Measurements from ENCODE around the gene CCN2.

Gene CCN2

GRCh38 chr6:131920656-131921055 is 30.5 kb downstream of the CCN2 start:
- H3K4me1 ChIP-seq (ENCODE audit: control insufficient read depth, insufficient read depth, low read depth, low read length) = peaks cover 3% of the 10 kb centered on the region
- H3K79me1 ChIP-seq (replicated peaks; ENCODE audit: low read length, poor library complexity, severe bottlenecking) = no peaks in the 10 kb centered on the region
- no peak overlapping the region for H2AK5ac ChIP-seq (ENCODE audit: low read length, severe bottlenecking)
- H3K27ac ChIP-seq (ENCODE audit: low read length, poor library complexity, severe bottlenecking) = no peak overlapping the region
- no peak overlapping the region for H2BK5ac ChIP-seq (ENCODE audit: low read depth, low read length, poor library complexity, severe bottlenecking)
- H4K8ac ChIP-seq (ENCODE audit: low read length) = no peak overlapping the region
- no peak overlapping the region for H3K4me3 ChIP-seq (ENCODE audit: insufficient read depth in 1 of 2, low read depth in 1 of 2, low read length in 2 of 2)
- no peak overlapping the region for H3K4me2 ChIP-seq (ENCODE audit: low read length, poor library complexity, severe bottlenecking)
- H3K9ac ChIP-seq (ENCODE audit: low read length) = no peak overlapping the region
- H2AFZ ChIP-seq (ENCODE audit: low read depth, low read length) = no peak overlapping the region
- H3K14ac ChIP-seq (ENCODE audit: low read length in 2 of 2) = no peak overlapping the region
- no peaks in the 10 kb centered on the region for H3K27me3 ChIP-seq (ENCODE audit: control insufficient read depth in 1 of 2, insufficient read depth in 1 of 2, low read length in 2 of 2)
- no peaks in the 10 kb centered on the region for H3K36me3 ChIP-seq (ENCODE audit: control insufficient read depth in 1 of 2, insufficient read depth in 2 of 2, low read depth in 1 of 2, low read length in 2 of 2)
- no peak overlapping the region for H3K18ac ChIP-seq (ENCODE audit: low read depth in 1 of 2, low read length in 2 of 2)
- no peak overlapping the region for H3K23ac ChIP-seq (ENCODE audit: low read length in 2 of 2)
- no peak overlapping the region for H2BK12ac ChIP-seq (ENCODE audit: low read length in 2 of 2)
- H2BK120ac ChIP-seq (ENCODE audit: low read depth, low read length) = no peak overlapping the region
- WGBS = 67% methylated on average over 1 of the region's 3 CpGs
- H2BK15ac ChIP-seq (ENCODE audit: low read depth, poor library complexity, severe bottlenecking) = no peak overlapping the region
- H3K4ac ChIP-seq (ENCODE audit: low read depth in 1 of 2, low read length in 2 of 2) = no peak overlapping the region
- no peak for DNase-seq
- H3K9me3 ChIP-seq (ENCODE audit: control insufficient read depth, low read length) = peaks cover 11% of the 10 kb centered on the region
- no peak overlapping the region for H4K91ac ChIP-seq (ENCODE audit: low read length)

- Histone ChIP-seq H2BK12ac (ENCODE audit: low read length in 2 of 2) (peak overlapping the region in 1 of 2 experiments; percentile 18), H3K79me1 (replicated peaks; ENCODE audit: low read length, poor library complexity, severe bottlenecking) (no peaks in the 10 kb centered on the region), H2AK5ac (ENCODE audit: low read length, severe bottlenecking) (no peak overlapping the region), H3K27ac (ENCODE audit: low read length, poor library complexity, severe bottlenecking) (no peak overlapping the region), H3K27me3 (ENCODE audit: control insufficient read depth in 1 of 2, insufficient read depth in 1 of 2, low read length in 2 of 2) (no peaks in the 10 kb centered on the region), H2AFZ (ENCODE audit: low read depth, low read length) (no peak overlapping the region), H3K4me3 (ENCODE audit: insufficient read depth in 1 of 2, low read depth in 1 of 2, low read length in 2 of 2) (no peak overlapping the region), H3K14ac (ENCODE audit: low read length in 2 of 2) (peak overlapping the region in 1 of 2 experiments; percentile 96), H3K4me1 (ENCODE audit: control insufficient read depth, insufficient read depth, low read depth, low read length) (peaks cover 3% of the 10 kb centered on the region), H3K9me3 (ENCODE audit: control insufficient read depth, low read length) (peaks cover 11% of the 10 kb centered on the region), H2BK5ac (ENCODE audit: low read depth, low read length, poor library complexity, severe bottlenecking) (no peak overlapping the region), H3K9ac (ENCODE audit: low read length) (no peak overlapping the region), H4K8ac (ENCODE audit: low read length) (no peak overlapping the region), H3K23ac (ENCODE audit: low read length in 2 of 2) (no peak overlapping the region), H3K4ac (ENCODE audit: low read depth in 1 of 2, low read length in 2 of 2) (no peak overlapping the region), H4K91ac (ENCODE audit: low read length) (peak overlapping the region; percentile 29), H3K36me3 (ENCODE audit: control insufficient read depth in 1 of 2, insufficient read depth in 2 of 2, low read depth in 1 of 2, low read length in 2 of 2) (no peaks in the 10 kb centered on the region), H3K18ac (ENCODE audit: low read depth in 1 of 2, low read length in 2 of 2) (peak overlapping the region in 1 of 2 experiments; percentile 29), H2BK120ac (ENCODE audit: low read depth, low read length) (no peak overlapping the region), H2BK15ac (ENCODE audit: low read depth, poor library complexity, severe bottlenecking) (no peak overlapping the region), H3K4me2 (ENCODE audit: low read length, poor library complexity, severe bottlenecking) (no peak overlapping the region)
- 89% methylated on average over 8 of the region's 9 CpGs for WGBS
- DNase-seq = no peak
These were observed 32.4 kb downstream of the CCN2 start for GRCh38 chr6:131918650-131919355.

- Histone ChIP-seq H2BK5ac (ENCODE audit: low read depth, low read length, poor library complexity, severe bottlenecking) (no peak overlapping the region), H3K4me2 (ENCODE audit: low read length, poor library complexity, severe bottlenecking) (no peak overlapping the region), H4K8ac (ENCODE audit: low read length) (no peak overlapping the region), H3K36me3 (ENCODE audit: control insufficient read depth in 1 of 2, insufficient read depth in 2 of 2, low read depth in 1 of 2, low read length in 2 of 2) (no peaks in the 10 kb centered on the region), H3K4ac (ENCODE audit: low read depth in 1 of 2, low read length in 2 of 2) (no peak overlapping the region), H3K23ac (ENCODE audit: low read length in 2 of 2) (no peak overlapping the region), H2AFZ (ENCODE audit: low read depth, low read length) (no peak overlapping the region), H3K4me1 (ENCODE audit: control insufficient read depth, insufficient read depth, low read depth, low read length) (peaks cover 3% of the 10 kb centered on the region), H3K18ac (ENCODE audit: low read depth in 1 of 2, low read length in 2 of 2) (no peak overlapping the region), H3K14ac (ENCODE audit: low read length in 2 of 2) (no peak overlapping the region), H2BK15ac (ENCODE audit: low read depth, poor library complexity, severe bottlenecking) (no peak overlapping the region), H3K79me1 (replicated peaks; ENCODE audit: low read length, poor library complexity, severe bottlenecking) (no peaks in the 10 kb centered on the region), H2BK120ac (ENCODE audit: low read depth, low read length) (no peak overlapping the region), H3K9me3 (ENCODE audit: control insufficient read depth, low read length) (peaks cover 6% of the 10 kb centered on the region), H4K91ac (ENCODE audit: low read length) (no peak overlapping the region), H3K27me3 (ENCODE audit: control insufficient read depth in 1 of 2, insufficient read depth in 1 of 2, low read length in 2 of 2) (no peaks in the 10 kb centered on the region), H3K27ac (ENCODE audit: low read length, poor library complexity, severe bottlenecking) (no peak overlapping the region), H2BK12ac (ENCODE audit: low read length in 2 of 2) (no peak overlapping the region), H3K4me3 (ENCODE audit: insufficient read depth in 1 of 2, low read depth in 1 of 2, low read length in 2 of 2) (no peak overlapping the region), H3K9ac (ENCODE audit: low read length) (no peak overlapping the region), H2AK5ac (ENCODE audit: low read length, severe bottlenecking) (no peak overlapping the region)
- DNase-seq = no peak
- WGBS = 83% methylated on average over 6 of the region's 6 CpGs
These were observed 33.2 kb downstream of the CCN2 start for GRCh38 chr6:131917763-131918649.

DNA sequence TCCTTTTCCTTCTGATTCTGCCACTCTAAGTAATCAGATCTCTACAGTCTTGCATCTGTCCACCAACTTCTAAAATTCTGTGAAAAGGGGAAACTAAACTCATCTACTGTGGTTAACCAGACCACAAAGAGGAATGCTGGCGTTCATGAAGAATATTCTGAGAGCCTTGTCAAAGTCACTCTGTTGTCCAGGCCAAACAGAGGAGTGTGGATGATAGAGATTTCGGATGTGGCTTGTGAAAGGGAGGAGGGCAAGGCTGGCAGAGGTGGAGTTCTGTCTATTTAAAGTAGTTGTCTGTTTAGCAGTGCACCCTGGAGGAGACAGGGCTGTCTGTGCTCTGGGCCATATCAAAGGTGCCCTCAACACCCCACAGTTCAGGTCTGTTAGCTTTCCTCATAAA is 33.9 kb downstream of the CCN2 start:
- H2BK12ac ChIP-seq (ENCODE audit: low read length in 2 of 2) = no peak overlapping the region
- H3K4me1 ChIP-seq (ENCODE audit: control insufficient read depth, insufficient read depth, low read depth, low read length) = peaks cover 3% of the 10 kb centered on the region
- H3K4ac ChIP-seq (ENCODE audit: low read depth in 1 of 2, low read length in 2 of 2) = no peak overlapping the region
- no peak overlapping the region for H3K9ac ChIP-seq (ENCODE audit: low read length)
- H3K18ac ChIP-seq (ENCODE audit: low read depth in 1 of 2, low read length in 2 of 2) = no peak overlapping the region
- H2BK5ac ChIP-seq (ENCODE audit: low read depth, low read length, poor library complexity, severe bottlenecking) = no peak overlapping the region
- no peak overlapping the region for H4K91ac ChIP-seq (ENCODE audit: low read length)
- no peak overlapping the region for H4K8ac ChIP-seq (ENCODE audit: low read length)
- no peak overlapping the region for H2BK120ac ChIP-seq (ENCODE audit: low read depth, low read length)
- peaks cover 4% of the 10 kb centered on the region for H3K9me3 ChIP-seq (ENCODE audit: control insufficient read depth, low read length)
- H3K27me3 ChIP-seq (ENCODE audit: control insufficient read depth in 1 of 2, insufficient read depth in 1 of 2, low read length in 2 of 2) = no peaks in the 10 kb centered on the region
- no peak overlapping the region for H2BK15ac ChIP-seq (ENCODE audit: low read depth, poor library complexity, severe bottlenecking)
- WGBS = 87% methylated on average over 2 of the region's 2 CpGs
- H2AK5ac ChIP-seq (ENCODE audit: low read length, severe bottlenecking) = no peak overlapping the region
- H3K23ac ChIP-seq (ENCODE audit: low read length in 2 of 2) = no peak overlapping the region
- no peaks in the 10 kb centered on the region for H3K79me1 ChIP-seq (replicated peaks; ENCODE audit: low read length, poor library complexity, severe bottlenecking)
- no peak overlapping the region for H3K27ac ChIP-seq (ENCODE audit: low read length, poor library complexity, severe bottlenecking)
- no peak overlapping the region for H3K4me2 ChIP-seq (ENCODE audit: low read length, poor library complexity, severe bottlenecking)
- H2AFZ ChIP-seq (ENCODE audit: low read depth, low read length) = no peak overlapping the region
- H3K4me3 ChIP-seq (ENCODE audit: insufficient read depth in 1 of 2, low read depth in 1 of 2, low read length in 2 of 2) = no peak overlapping the region
- H3K36me3 ChIP-seq (ENCODE audit: control insufficient read depth in 1 of 2, insufficient read depth in 2 of 2, low read depth in 1 of 2, low read length in 2 of 2) = no peaks in the 10 kb centered on the region
- H3K14ac ChIP-seq (ENCODE audit: low read length in 2 of 2) = no peak overlapping the region
- DNase-seq = no peak
